CMK (cell line): ENCODE results near the gene CRP.
"Not testable (repeated sequence)": the region's sequence is repeated elsewhere in the genome, so short reads cannot be mapped to it uniquely, and the experiment has no call there.

ENCODE experiments used
- DNase-seq: peaks from one replicate; pipeline ENCODE4 v3.0.0-alpha.2; 2010; ENCODE audit warnings: low read depth

The CRP gene

GRCh38 chr1:159699653-159700052 is 14.7 kb downstream of the CRP start:
- DNase-seq = no peak

- no peak for DNase-seq
Measured at GRCh38 chr1:159699246-159699645, 15.1 kb downstream of the CRP start.

- DNase-seq = no peak
Measured at GRCh38 chr1:159687511-159687910, 26.9 kb downstream of the CRP start.

GRCh38 chr1:159686599-159687299 is 27.6 kb downstream of the CRP start:
- no peak for DNase-seq

- no peak for DNase-seq
Measured at GRCh38 chr1:159678939-159679338, 35.5 kb downstream of the CRP start.

GRCh38 chr1:159675046-159675445 is 39.3 kb downstream of the CRP start:
- DNase-seq = no peak

- DNase-seq = not testable (repeated sequence)
Measured at GRCh38 chr1:159672390-159672789, 42.0 kb downstream of the CRP start.

GRCh38 chr1:159669338-159669737 is 45.1 kb downstream of the CRP start:
- no peak for DNase-seq

- no peak for DNase-seq
Measured at GRCh38 chr1:159668739-159669138, 45.6 kb downstream of the CRP start.

- no peak for DNase-seq
Measured at GRCh38 chr1:159664247-159664646, 50.1 kb downstream of the CRP start.

GRCh38 chr1:159663552-159663951 is 50.8 kb downstream of the CRP start:
- DNase-seq = no peak
